Activated CD4-positive, alpha-beta T cell treated with anti-CD3 and anti-CD28 coated beads for 36 hours (primary cell): ENCODE measurements around the gene POLR2B. TPM values are rescaled to one million over a fixed set of nuclear protein-coding genes. Genes with fewer than 3 reads are reported as not detected.

ENCODE experiments used
- ATAC-seq: fragments of 200-7000 bp; cut with Tn5 transposase; one replicate; pipeline ENCODE4 v1.10.0; 2021; ENCODE audit warnings: mild to moderate bottlenecking, moderate library complexity
- CTCF ChIA-PET: fragments of 350-600 bp; sonication (Branson Sonifier 250); formaldehyde crosslinking; loops from one replicate; lab custom pipeline; 2021; ENCODE audit warnings: antibody characterized with exemption; lab: Charles Lee
- POLR2A ChIA-PET: fragments of 350-600 bp; sonication (Branson Sonifier 250); formaldehyde crosslinking; loops from one replicate; lab custom pipeline; 2021; ENCODE audit warnings: antibody characterized with exemption, inconsistent platforms; lab: Charles Lee
- DNase-seq: peaks from one replicate; pipeline ENCODE4 v3.0.0-alpha.2; 2020
- H3K27ac Mint-ChIP-seq: one replicate; pipeline ENCODE4 v1.8.0; 2021; ENCODE audit warnings: mixed read lengths
- H3K27me3 Mint-ChIP-seq: one replicate; pipeline ENCODE4 v1.8.0; 2021; ENCODE audit warnings: mixed read lengths
- H3K36me3 Mint-ChIP-seq: one replicate; pipeline ENCODE4 v1.8.0; 2021; ENCODE audit warnings: low read depth, mixed read lengths
- H3K4me1 Mint-ChIP-seq: one replicate; pipeline ENCODE4 v1.8.0; 2021; ENCODE audit warnings: mixed read lengths
- H3K4me3 Mint-ChIP-seq: one replicate; pipeline ENCODE4 v1.8.0; 2021; ENCODE audit warnings: mild to moderate bottlenecking, moderate library complexity, mixed read lengths
- H3K9me3 Mint-ChIP-seq: one replicate; pipeline ENCODE4 v1.8.0; 2021; ENCODE audit warnings: low read depth, mixed read lengths
- intact Hi-C, 2 experiments: fragments of 100-400 bp; cut with DNase I in 1 of 2; cut with micrococcal nuclease in 1 of 2; formaldehyde crosslinking; loops; one replicate each; pipeline versions ENCODE4 v1.14.2 to v1.15.1; 2022 to 2024; cut with DNase I, micrococcal nuclease
- total RNA-seq, 2 experiments: library from RNA; stranded (reverse); gene quantifications; one replicate each; pipeline ENCODE4 v1.2.3, GENCODE V29; 2021

Gene POLR2B
- total RNA-seq, 2 experiments from 2014 or later = 108 to 133 TPM

GRCh38 chr4:56961107-56961500 is 17.6 kb upstream of the POLR2B start:
- intact Hi-C loops = no loop called here
- Mint-ChIP-seq H3K27me3 (no peaks in the 10 kb centered on the region), H3K4me3 (no peak overlapping the region), H3K9me3 (no peaks in the 10 kb centered on the region), H3K27ac (peak overlapping the region; percentile 63), H3K36me3 (peaks cover 25% of the 10 kb centered on the region), H3K4me1 (peaks cover 4% of the 10 kb centered on the region)
- DNase-seq (no peak), ATAC-seq (no peak)
- ChIA-PET CTCF (interaction anchor here (1.2 to 1.6 kb wide), 4 partner anchors 9 to 67 kb away, joined by 3 to 6 read pairs (median 6); no protein-coding TSS in a partner anchor), POLR2A (interaction anchor here (1.0 kb wide), 1 partner anchor 11 kb away, joined by 3 read pairs; no protein-coding TSS in a partner anchor)

GRCh38 chr4:56971383-56971782 is 7.3 kb upstream of the POLR2B start:
- H3K4me1 Mint-ChIP-seq = peaks cover 44% of the 10 kb centered on the region
- no peak overlapping the region for H3K4me3 Mint-ChIP-seq
- intact Hi-C loops = loop anchor here in 1 of 2 experiments (5.0 kb wide), 1 partner anchor 249 kb away; no protein-coding TSS in a partner anchor
- peaks cover 72% of the 10 kb centered on the region for H3K36me3 Mint-ChIP-seq
- CTCF ChIA-PET = no interaction called here
- H3K27me3 Mint-ChIP-seq = no peaks in the 10 kb centered on the region
- POLR2A ChIA-PET = interaction anchor here (0.9 kb wide), 1 partner anchor 64 kb away, joined by 3 read pairs; no protein-coding TSS in a partner anchor
- DNase-seq = no peak
- peaks cover 15% of the 10 kb centered on the region for H3K9me3 Mint-ChIP-seq
- no peak for ATAC-seq
- peak overlapping the region; percentile 60 for H3K27ac Mint-ChIP-seq

GRCh38 chr4:56972389-56972788 is 6.3 kb upstream of the POLR2B start:
- CTCF ChIA-PET = interaction anchor here (0.9 kb wide), 1 partner anchor 65 kb away, joined by 3 read pairs; no protein-coding TSS in a partner anchor
- ATAC-seq (peak; percentile 43), DNase-seq (no peak)
- peaks cover 15% of the 10 kb centered on the region for H3K9me3 Mint-ChIP-seq
- H3K27ac Mint-ChIP-seq = peak overlapping the region; percentile 65
- no peaks in the 10 kb centered on the region for H3K27me3 Mint-ChIP-seq
- H3K4me1 Mint-ChIP-seq = peaks cover 44% of the 10 kb centered on the region
- H3K4me3 Mint-ChIP-seq = no peak overlapping the region
- intact Hi-C loops = loop anchor here in 1 of 2 experiments (5.0 kb wide), 1 partner anchor 250 kb away; no protein-coding TSS in a partner anchor
- H3K36me3 Mint-ChIP-seq = peaks cover 68% of the 10 kb centered on the region
- POLR2A ChIA-PET = interaction anchor here (0.9 kb wide), 2 partner anchors 11 to 65 kb away, joined by 3 read pairs; no protein-coding TSS in a partner anchor

GRCh38 chr4:56972809-56973208 is 5.9 kb upstream of the POLR2B start:
- ATAC-seq (peak; percentile 28), DNase-seq (no peak)
- POLR2A ChIA-PET = interaction anchor here (0.9 kb wide), 1 partner anchor 12 kb away, joined by 3 read pairs; no protein-coding TSS in a partner anchor
- intact Hi-C loops = loop anchor here in 1 of 2 experiments (5.0 kb wide), 1 partner anchor 251 kb away; no protein-coding TSS in a partner anchor
- Mint-ChIP-seq H3K4me3 (no peak overlapping the region), H3K27ac (peak overlapping the region; percentile 75), H3K27me3 (no peaks in the 10 kb centered on the region), H3K36me3 (peaks cover 66% of the 10 kb centered on the region), H3K4me1 (peaks cover 44% of the 10 kb centered on the region), H3K9me3 (peaks cover 15% of the 10 kb centered on the region)
- CTCF ChIA-PET = interaction anchor here (0.9 kb wide), 1 partner anchor 66 kb away, joined by 3 read pairs; no protein-coding TSS in a partner anchor

GRCh38 chr4:56973336-56973735 is 5.4 kb upstream of the POLR2B start:
- Mint-ChIP-seq H3K9me3 (peaks cover 15% of the 10 kb centered on the region), H3K27ac (peak overlapping the region; percentile 75), H3K36me3 (peaks cover 64% of the 10 kb centered on the region), H3K4me1 (peaks cover 44% of the 10 kb centered on the region), H3K4me3 (no peak overlapping the region), H3K27me3 (no peaks in the 10 kb centered on the region)
- ATAC-seq (no peak), DNase-seq (no peak)
- intact Hi-C loops = loop anchor here in 1 of 2 experiments (5.0 kb wide), 1 partner anchor 251 kb away; no protein-coding TSS in a partner anchor
- ChIA-PET CTCF (no interaction called here), POLR2A (no interaction called here)

GRCh38 chr4:56976283-56976836 is 2.3 kb upstream of the POLR2B start:
- peaks cover 51% of the 10 kb centered on the region for H3K4me1 Mint-ChIP-seq
- no peaks in the 10 kb centered on the region for H3K27me3 Mint-ChIP-seq
- POLR2A ChIA-PET = interaction anchor here (0.6 to 4.2 kb wide), 4 partner anchors 11 to 1404 kb away, joined by 3 to 28 read pairs (median 10); partner anchors contain the start of genes PAICS, PPAT and REST

GRCh38 chr4:56976837-56977320 is 1.8 kb upstream of the POLR2B start:
- H3K27ac Mint-ChIP-seq = peak overlapping the region; percentile 97
- H3K27me3 Mint-ChIP-seq = no peaks in the 10 kb centered on the region
- H3K4me1 Mint-ChIP-seq = peaks cover 52% of the 10 kb centered on the region
- H3K36me3 Mint-ChIP-seq = peaks cover 65% of the 10 kb centered on the region
- ATAC-seq = peak; percentile 14
- POLR2A ChIA-PET = interaction anchor here (0.8 to 4.2 kb wide), 7 partner anchors 11 to 590 kb away, joined by 3 to 28 read pairs (median 6); partner anchors contain the start of genes AASDH, PAICS, PPAT and REST
- intact Hi-C loops = loop anchor here (1.0 to 5.0 kb wide), 11 partner anchors 68 to 1582 kb away; partner anchors contain the start of genes AASDH (in 2 of the 2), PAICS (in 2 of the 2), CLOCK (in 1 of the 2) and EXOC1 (in 1 of the 2)
- H3K9me3 Mint-ChIP-seq = peaks cover 15% of the 10 kb centered on the region
- CTCF ChIA-PET = interaction anchor here (1.0 to 2.9 kb wide), 3 partner anchors 12 to 69 kb away, joined by 3 to 19 read pairs (median 3); partner anchors contain the start of gene REST
- DNase-seq = peak; percentile 71
- H3K4me3 Mint-ChIP-seq = peak overlapping the region; percentile 88

More at GRCh38 chr4:56976283-56976836, 2.3 kb upstream of the POLR2B start:
- CTCF ChIA-PET = interaction anchor here (2.9 kb wide), 1 partner anchor 68 kb away, joined by 19 read pairs; the partner anchor contains the start of gene REST
- DNase-seq (peak; percentile 26), ATAC-seq (no peak)
- Mint-ChIP-seq H3K4me3 (peak overlapping the region; percentile 88), H3K36me3 (peaks cover 63% of the 10 kb centered on the region), H3K27ac (peak overlapping the region; percentile 76), H3K9me3 (peaks cover 15% of the 10 kb centered on the region)
- intact Hi-C loops = loop anchor here (5.0 kb wide), 6 partner anchors 159 to 1429 kb away; partner anchors contain the start of genes AASDH (in 1 of the 2), CLOCK (in 1 of the 2) and EXOC1 (in 1 of the 2)

- Mint-ChIP-seq H3K27ac (peak within 1 kb of the TSS; percentile 97), H3K36me3 (peaks cover 62% of the 10 kb centered on the region), H3K4me1 (peaks cover 51% of the 10 kb centered on the region)
Observed at GRCh38 chr4:56977321-56978012, 1.2 kb upstream of the POLR2B start, which contains the start of gene NOA1. TSS of gene NOA1 (minus strand) at chr4:56977606. CDS start at chr4:56977585, 21 bp downstream.

GRCh38 chr4:56979421-56980072 is 851 bp downstream of the POLR2B start:
- DNase-seq (peak; percentile 79), ATAC-seq (peak; percentile 8)
- Mint-ChIP-seq H3K27ac (peak overlapping the region; percentile 96), H3K4me1 (peaks cover 45% of the 10 kb centered on the region), H3K9me3 (no peaks in the 10 kb centered on the region), H3K4me3 (peak overlapping the region; percentile 88), H3K36me3 (peaks cover 46% of the 10 kb centered on the region), H3K27me3 (no peaks in the 10 kb centered on the region)
- intact Hi-C loops = loop anchor here (2.0 to 5.0 kb wide), 7 partner anchors 162 to 1432 kb away; partner anchors contain the start of genes EXOC1 (in 2 of the 2), AASDH (in 1 of the 2) and CLOCK (in 1 of the 2)
- ChIA-PET POLR2A (interaction anchor here (0.6 to 4.2 kb wide), 5 partner anchors 9 to 543 kb away, joined by 3 to 28 read pairs (median 7); partner anchors contain the start of genes PAICS, PPAT, REST and SPINK2), CTCF (interaction anchor here (0.6 to 2.9 kb wide), 4 partner anchors 28 to 371 kb away, joined by 3 to 19 read pairs (median 6); partner anchors contain the start of gene REST)

More at GRCh38 chr4:56977321-56978012, 1.2 kb upstream of the POLR2B start, which contains the start of gene NOA1:
- no peaks in the 10 kb centered on the region for H3K27me3 Mint-ChIP-seq
- CTCF ChIA-PET = interaction anchor here (1.0 to 2.9 kb wide), 6 partner anchors 11 to 1536 kb away, joined by 3 to 19 read pairs (median 3); partner anchors contain the start of genes PAICS and REST
- peak within 1 kb of the TSS; percentile 88 for H3K4me3 Mint-ChIP-seq
- POLR2A ChIA-PET = interaction anchor here (0.8 to 4.2 kb wide), 9 partner anchors 12 to 590 kb away, joined by 3 to 28 read pairs (median 4); partner anchors contain the start of genes AASDH, PAICS, PPAT and REST
- intact Hi-C loops = loop anchor here (1.0 to 5.0 kb wide), 14 partner anchors 68 to 1582 kb away; partner anchors contain the start of genes AASDH (in 2 of the 2), EXOC1 (in 2 of the 2), PAICS (in 2 of the 2) and CEP135 (in 1 of the 2)
- H3K9me3 Mint-ChIP-seq = peaks cover 12% of the 10 kb centered on the region
- peak; percentile 84 for ATAC-seq
- peak; percentile 98 for DNase-seq
